ENCODE measurements around the gene ABCA6.

GRCh38 chr17:69176457-69176795 lies 34.7 kb upstream of the ABCA6 start:
- TF ChIP-seq CTCF (IDR thresholded peaks at IDR 0.05) (no peak), USF2 (IDR thresholded peaks at IDR 0.05) (no peak), NR3C1 (IDR thresholded peaks at IDR 0.05) (no peak), ESRRA (IDR thresholded peaks at IDR 0.05; ENCODE audit: borderline replicate concordance, low read length) (no peak)
